Thoracic aorta (tissue), 2 donors: ENCODE measurements around the gene SPOCK3. TPM values are rescaled to one million over a fixed set of nuclear protein-coding genes. Genes with fewer than 3 reads are reported as not detected.
"Not testable (repeated sequence)": the region's sequence is repeated elsewhere in the genome, so short reads cannot be mapped to it uniquely, and the experiment has no call there.

Source experiments
- ATAC-seq: fragments of 150-250 bp; one replicate; pipeline ENCODE4 v1.8.0; 2017; ENCODE audit warnings: low read depth; ENCODE audit not compliant: insufficient number of reproducible peaks, low FRiP score
- DNase-seq: peaks from one replicate; pipeline ENCODE4 v3.0.0-alpha.2; 2020; ENCODE audit warnings: low spot score
- H3K27ac ChIP-seq, 2 donors: fragments of 200-600 bp; sonication (generic); 1 replicate in 1 of 2; 2 replicates in 1 of 2; pipeline ENCODE4 v1.5.1; 2016; ENCODE audit warnings: mild to moderate bottlenecking in 2 of 2, moderate library complexity in 2 of 2
- H3K27me3 ChIP-seq: fragments of 200-600 bp; sonication (generic); replicated peaks from 2 replicates; pipeline ENCODE4 v1.6.0; 2016; ENCODE audit warnings: mild to moderate bottlenecking; ENCODE audit not compliant: insufficient read depth
- H3K36me3 ChIP-seq: fragments of 200-600 bp; sonication (generic); one replicate; pipeline ENCODE4 v1.5.1; 2016
- H3K4me1 ChIP-seq, 2 donors: fragments of 200-600 bp; sonication (generic); 1 replicate in 1 of 2; 2 replicates in 1 of 2; pipeline versions ENCODE4 v1.5.1 to v1.6.0; 2016; ENCODE audit warnings: low read depth in 2 of 2, mild to moderate bottlenecking in 1 of 2; ENCODE audit not compliant: control insufficient read depth in 1 of 2
- H3K4me3 ChIP-seq: fragments of 200-600 bp; sonication (generic); 2 replicates; pipeline ENCODE4 v1.5.1; 2016; ENCODE audit warnings: mild to moderate bottlenecking
- H3K9me3 ChIP-seq: fragments of 200-600 bp; sonication (generic); 2 replicates; pipeline ENCODE4 v1.5.1; 2016
- total RNA-seq, 2 donors: library from RNA; depleted of rRNA; stranded (reverse); fragments of >200 nt; gene quantifications; one replicate each; pipeline versions ENCODE4 v1.1.0 to v1.2.3, GENCODE V29; 2016
- TF ChIP-seq, protein P1 (sequence below): fragments of 200-600 bp; sonication (generic); IDR thresholded peaks from one replicate; pipeline ENCODE4 v1.5.1; 2019; ENCODE audit warnings: antibody characterized with exemption

SPOCK3 gene
- total RNA-seq, 2 donors from 2014 or later: not detected

DNA sequence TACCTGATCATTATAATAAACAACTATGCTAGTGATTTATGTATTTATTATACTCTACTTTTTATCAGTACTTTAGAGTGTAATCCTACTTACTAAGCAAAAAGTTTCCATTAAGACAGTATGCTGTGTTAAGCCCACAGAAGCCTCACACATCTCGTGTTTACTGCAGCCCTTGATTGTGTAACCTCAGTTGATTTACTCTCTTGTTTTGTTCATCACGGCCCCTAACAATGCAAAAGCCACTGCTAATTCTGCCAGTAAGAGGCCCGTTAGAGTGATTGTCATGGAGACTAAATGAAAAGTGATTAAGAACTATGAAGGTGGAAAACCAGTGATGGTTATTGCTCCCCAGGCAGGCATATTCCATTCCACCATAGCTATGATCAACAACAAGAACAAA, 436.2 kb downstream of the SPOCK3 start:
- ATAC-seq (no peak), DNase-seq (no peak)
- Histone ChIP-seq H3K4me3 (no peak overlapping the region), H3K9me3 (no peaks in the 10 kb centered on the region), H3K4me1 (no peaks in the 10 kb centered on the region), H3K27me3 (no peaks in the 10 kb centered on the region), H3K27ac (no peak overlapping the region), H3K36me3 (no peaks in the 10 kb centered on the region)
- TF ChIP-seq, protein P1, sequence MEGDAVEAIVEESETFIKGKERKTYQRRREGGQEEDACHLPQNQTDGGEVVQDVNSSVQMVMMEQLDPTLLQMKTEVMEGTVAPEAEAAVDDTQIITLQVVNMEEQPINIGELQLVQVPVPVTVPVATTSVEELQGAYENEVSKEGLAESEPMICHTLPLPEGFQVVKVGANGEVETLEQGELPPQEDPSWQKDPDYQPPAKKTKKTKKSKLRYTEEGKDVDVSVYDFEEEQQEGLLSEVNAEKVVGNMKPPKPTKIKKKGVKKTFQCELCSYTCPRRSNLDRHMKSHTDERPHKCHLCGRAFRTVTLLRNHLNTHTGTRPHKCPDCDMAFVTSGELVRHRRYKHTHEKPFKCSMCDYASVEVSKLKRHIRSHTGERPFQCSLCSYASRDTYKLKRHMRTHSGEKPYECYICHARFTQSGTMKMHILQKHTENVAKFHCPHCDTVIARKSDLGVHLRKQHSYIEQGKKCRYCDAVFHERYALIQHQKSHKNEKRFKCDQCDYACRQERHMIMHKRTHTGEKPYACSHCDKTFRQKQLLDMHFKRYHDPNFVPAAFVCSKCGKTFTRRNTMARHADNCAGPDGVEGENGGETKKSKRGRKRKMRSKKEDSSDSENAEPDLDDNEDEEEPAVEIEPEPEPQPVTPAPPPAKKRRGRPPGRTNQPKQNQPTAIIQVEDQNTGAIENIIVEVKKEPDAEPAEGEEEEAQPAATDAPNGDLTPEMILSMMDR: no peak

- Histone ChIP-seq H3K4me3 (no peak overlapping the region), H3K4me1 (no peaks in the 10 kb centered on the region), H3K9me3 (no peaks in the 10 kb centered on the region), H3K27me3 (no peaks in the 10 kb centered on the region), H3K27ac (no peak overlapping the region), H3K36me3 (no peaks in the 10 kb centered on the region)
- no peak for DNase-seq
- TF ChIP-seq, protein P1: no peak
- no peak for ATAC-seq
These were observed 456.5 kb downstream of the SPOCK3 start for GRCh38 chr4:166777760-166778159.

DNA sequence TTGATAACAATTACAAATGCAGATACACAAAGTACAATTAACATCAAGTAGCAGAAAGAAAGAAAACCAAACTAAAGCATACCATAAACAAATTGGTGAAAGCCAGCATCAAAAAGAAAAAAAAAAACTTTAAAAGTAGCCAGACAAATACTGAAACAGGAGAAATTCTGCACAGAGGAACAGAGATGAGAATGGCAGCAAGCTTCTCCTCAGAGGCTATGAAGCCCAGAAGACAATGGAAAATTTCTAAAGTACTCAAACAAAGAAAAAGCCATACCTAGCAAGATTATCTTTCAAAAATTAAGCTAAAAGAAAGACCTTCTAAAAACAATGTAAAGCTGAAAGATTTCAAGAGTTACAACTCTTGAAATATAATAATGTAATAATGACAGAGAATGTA, 471.3 kb downstream of the SPOCK3 start:
- TF ChIP-seq, protein P1: no peak
- no peak for ATAC-seq

GRCh38 chr4:166741742-166742141, 492.6 kb downstream of the SPOCK3 start:
- no peaks in the 10 kb centered on the region for H3K4me1 ChIP-seq

More for the DNA sequence above, 471.3 kb downstream of the SPOCK3 start:
- H3K27me3 ChIP-seq: no peaks in the 10 kb centered on the region
- no peaks in the 10 kb centered on the region for H3K4me1 ChIP-seq
- no peak overlapping the region for H3K4me3 ChIP-seq
- no peaks in the 10 kb centered on the region for H3K36me3 ChIP-seq
- H3K9me3 ChIP-seq: no peaks in the 10 kb centered on the region
- no peak for DNase-seq
- no peak overlapping the region for H3K27ac ChIP-seq

DNA sequence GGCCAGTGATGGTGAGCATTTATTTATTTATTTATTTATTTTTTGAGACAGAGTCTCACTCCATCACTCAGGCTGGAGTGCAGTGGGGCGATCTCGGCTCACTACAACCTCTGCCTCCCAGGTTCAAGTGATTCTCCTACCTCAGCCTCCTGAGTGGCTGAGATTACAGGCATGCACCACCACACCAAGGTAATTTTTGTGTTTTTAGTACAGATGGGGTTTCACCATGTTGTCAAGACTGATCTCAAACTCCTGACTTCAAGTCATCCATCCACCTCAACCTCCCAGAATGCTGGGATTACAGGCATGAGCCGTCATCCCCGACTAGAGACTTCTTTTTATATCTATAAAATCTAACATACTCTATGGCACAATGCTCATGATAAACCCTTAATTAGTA, 495.1 kb downstream of the SPOCK3 start:
- DNase-seq, H3K4me3 ChIP-seq, H3K27me3 ChIP-seq, ATAC-seq, H3K4me1 ChIP-seq, H3K9me3 ChIP-seq, H3K36me3 ChIP-seq, H3K27ac ChIP-seq: not testable (repeated sequence)

More at GRCh38 chr4:166741742-166742141, 492.6 kb downstream of the SPOCK3 start:
- ATAC-seq: no peak
- no peak overlapping the region for H3K4me3 ChIP-seq
- no peak for DNase-seq
- no peak overlapping the region for H3K27ac ChIP-seq
- TF ChIP-seq, protein P1: no peak
- no peaks in the 10 kb centered on the region for H3K36me3 ChIP-seq
- H3K9me3 ChIP-seq: no peaks in the 10 kb centered on the region
- no peaks in the 10 kb centered on the region for H3K27me3 ChIP-seq

GRCh38 chr4:166737430-166737829, 496.9 kb downstream of the SPOCK3 start:
- ATAC-seq: no peak
- TF ChIP-seq, protein P1: no peak
- Histone ChIP-seq H3K27ac (no peak overlapping the region), H3K9me3 (no peaks in the 10 kb centered on the region), H3K4me1 (no peaks in the 10 kb centered on the region), H3K4me3 (no peak overlapping the region), H3K36me3 (no peaks in the 10 kb centered on the region), H3K27me3 (no peaks in the 10 kb centered on the region)
- DNase-seq: no peak
